Kidney epithelial cell (primary cell): ENCODE data around the gene LMTK2. TPM values are rescaled to one million over a fixed set of nuclear protein-coding genes. Genes with fewer than 3 reads are reported as not detected.

Source experiments
- DNase-seq: peaks from one replicate; pipeline ENCODE4 v3.0.0-alpha.2; 2010; ENCODE audit warnings: low read depth
- H3K27me3 ChIP-seq: 2 replicates; pipeline ENCODE4 v1.6.0; 2011; ENCODE audit warnings: low read length; ENCODE audit not compliant: control insufficient read depth, insufficient read depth
- H3K36me3 ChIP-seq: 2 replicates; pipeline ENCODE4 v1.5.1; 2011; ENCODE audit warnings: low read length; ENCODE audit not compliant: control insufficient read depth, insufficient read depth
- H3K4me3 ChIP-seq: 2 replicates; pipeline ENCODE4 v1.5.1; 2011; ENCODE audit warnings: low read depth, mild to moderate bottlenecking, control low read depth, low read length
- CTCF ChIP-seq: IDR thresholded peaks from 2 replicates; pipeline ENCODE4 v1.5.1; 2011; ENCODE audit warnings: mild to moderate bottlenecking, moderate library complexity, low read length, control low read depth, inconsistent platforms; ENCODE audit not compliant: insufficient read depth, poor library complexity, severe bottlenecking
- total RNA-seq: library from RNA; depleted of rRNA; stranded (reverse); fragments of >200 nt; gene quantifications from 2 replicates; pipeline ENCODE4 v1.2.3, GENCODE V29; 2015

Gene LMTK2
- total RNA-seq, 1 donor from 2014 or later, result 17.9 TPM

- Histone ChIP-seq H3K4me3 (no peak overlapping the region), H3K27me3 (no peaks in the 10 kb centered on the region), H3K36me3 (no peaks in the 10 kb centered on the region)
- no peak for TF ChIP-seq CTCF
- no peak for DNase-seq
These were observed 126.1 kb downstream of the LMTK2 start for GRCh38 chr7:98232799-98233198.

GRCh38 chr7:98233219-98234070 lies 126.8 kb downstream of the LMTK2 start:
- no peak for DNase-seq
- TF ChIP-seq CTCF, result no peak
- Histone ChIP-seq H3K27me3 (no peaks in the 10 kb centered on the region), H3K4me3 (no peak overlapping the region), H3K36me3 (no peaks in the 10 kb centered on the region)

- DNase-seq, result no peak
These were observed 127.9 kb downstream of the LMTK2 start for GRCh38 chr7:98234429-98235147.

GRCh38 chr7:98235901-98236300 lies 129.2 kb downstream of the LMTK2 start:
- no peak for TF ChIP-seq CTCF
- no peak for DNase-seq
- Histone ChIP-seq H3K4me3 (no peak overlapping the region), H3K27me3 (no peaks in the 10 kb centered on the region), H3K36me3 (no peaks in the 10 kb centered on the region)

More at GRCh38 chr7:98234429-98235147, 127.9 kb downstream of the LMTK2 start:
- H3K36me3 ChIP-seq, result no peaks in the 10 kb centered on the region
- H3K27me3 ChIP-seq, result no peaks in the 10 kb centered on the region
- no peak overlapping the region for H3K4me3 ChIP-seq
- no peak for TF ChIP-seq CTCF

GRCh38 chr7:98236355-98237185 lies 129.9 kb downstream of the LMTK2 start:
- H3K36me3 ChIP-seq, result no peaks in the 10 kb centered on the region
- no peaks in the 10 kb centered on the region for H3K27me3 ChIP-seq
- no peak overlapping the region for H3K4me3 ChIP-seq
- no peak for TF ChIP-seq CTCF
- DNase-seq, result no peak
